ENCODE results near the gene SORCS2.

DNA sequence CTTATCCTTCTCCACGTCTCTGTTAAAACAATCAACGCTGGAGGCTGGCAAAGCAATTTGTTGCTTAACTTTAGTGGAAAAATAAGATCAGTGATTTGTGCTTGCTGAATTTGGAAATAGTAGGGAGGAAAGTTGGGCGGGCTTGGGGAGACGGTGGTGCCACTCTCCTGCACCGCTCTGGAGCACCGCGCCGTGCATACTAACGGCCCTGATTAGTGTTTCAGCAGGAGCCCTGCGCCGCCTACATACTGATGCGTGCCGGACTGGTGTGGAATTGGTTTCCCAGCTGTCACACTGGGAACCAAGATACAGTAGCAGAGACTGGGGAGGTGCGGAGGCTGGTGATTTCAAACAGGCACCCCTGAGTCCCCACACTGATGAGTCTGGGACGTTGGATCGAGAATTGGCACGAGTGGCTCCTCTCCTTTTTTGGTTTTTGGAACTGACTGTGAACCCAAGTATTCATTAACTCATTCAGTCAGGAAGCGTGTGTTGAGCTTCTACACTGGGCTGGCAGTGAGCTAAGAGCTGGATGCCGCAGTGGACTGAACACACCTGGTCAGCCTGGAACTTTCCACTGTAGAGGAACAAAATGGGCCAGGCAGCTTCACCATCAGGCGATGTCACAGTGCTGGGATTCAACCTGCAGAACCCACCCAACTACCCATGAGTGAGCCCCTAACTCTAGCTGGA lies 271.4 kb downstream of the SORCS2 start:
- no peak for TF ChIP-seq TAF1 (IDR thresholded peaks at IDR 0.05; ENCODE audit: borderline replicate concordance, low read depth, low read length)
- TF ChIP-seq PBX3 (IDR thresholded peaks at IDR 0.05), result no peak
- TF ChIP-seq MEF2A (IDR thresholded peaks at IDR 0.05; ENCODE audit: borderline replicate concordance, low read depth), result no peak
- no peak for TF ChIP-seq POLR2AphosphoS5 (IDR thresholded peaks at IDR 0.05; ENCODE audit: low read depth, low read length)
- TF ChIP-seq, protein P1, sequence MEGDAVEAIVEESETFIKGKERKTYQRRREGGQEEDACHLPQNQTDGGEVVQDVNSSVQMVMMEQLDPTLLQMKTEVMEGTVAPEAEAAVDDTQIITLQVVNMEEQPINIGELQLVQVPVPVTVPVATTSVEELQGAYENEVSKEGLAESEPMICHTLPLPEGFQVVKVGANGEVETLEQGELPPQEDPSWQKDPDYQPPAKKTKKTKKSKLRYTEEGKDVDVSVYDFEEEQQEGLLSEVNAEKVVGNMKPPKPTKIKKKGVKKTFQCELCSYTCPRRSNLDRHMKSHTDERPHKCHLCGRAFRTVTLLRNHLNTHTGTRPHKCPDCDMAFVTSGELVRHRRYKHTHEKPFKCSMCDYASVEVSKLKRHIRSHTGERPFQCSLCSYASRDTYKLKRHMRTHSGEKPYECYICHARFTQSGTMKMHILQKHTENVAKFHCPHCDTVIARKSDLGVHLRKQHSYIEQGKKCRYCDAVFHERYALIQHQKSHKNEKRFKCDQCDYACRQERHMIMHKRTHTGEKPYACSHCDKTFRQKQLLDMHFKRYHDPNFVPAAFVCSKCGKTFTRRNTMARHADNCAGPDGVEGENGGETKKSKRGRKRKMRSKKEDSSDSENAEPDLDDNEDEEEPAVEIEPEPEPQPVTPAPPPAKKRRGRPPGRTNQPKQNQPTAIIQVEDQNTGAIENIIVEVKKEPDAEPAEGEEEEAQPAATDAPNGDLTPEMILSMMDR (IDR thresholded peaks at IDR 0.05), result no peak
- TF ChIP-seq SMC3 (IDR thresholded peaks at IDR 0.05; ENCODE audit: low read depth, low read length), result no peak
- TF ChIP-seq, protein P2, sequence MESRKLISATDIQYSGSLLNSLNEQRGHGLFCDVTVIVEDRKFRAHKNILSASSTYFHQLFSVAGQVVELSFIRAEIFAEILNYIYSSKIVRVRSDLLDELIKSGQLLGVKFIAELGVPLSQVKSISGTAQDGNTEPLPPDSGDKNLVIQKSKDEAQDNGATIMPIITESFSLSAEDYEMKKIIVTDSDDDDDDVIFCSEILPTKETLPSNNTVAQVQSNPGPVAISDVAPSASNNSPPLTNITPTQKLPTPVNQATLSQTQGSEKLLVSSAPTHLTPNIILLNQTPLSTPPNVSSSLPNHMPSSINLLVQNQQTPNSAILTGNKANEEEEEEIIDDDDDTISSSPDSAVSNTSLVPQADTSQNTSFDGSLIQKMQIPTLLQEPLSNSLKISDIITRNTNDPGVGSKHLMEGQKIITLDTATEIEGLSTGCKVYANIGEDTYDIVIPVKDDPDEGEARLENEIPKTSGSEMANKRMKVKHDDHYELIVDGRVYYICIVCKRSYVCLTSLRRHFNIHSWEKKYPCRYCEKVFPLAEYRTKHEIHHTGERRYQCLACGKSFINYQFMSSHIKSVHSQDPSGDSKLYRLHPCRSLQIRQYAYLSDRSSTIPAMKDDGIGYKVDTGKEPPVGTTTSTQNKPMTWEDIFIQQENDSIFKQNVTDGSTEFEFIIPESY (IDR thresholded peaks at IDR 0.05; ENCODE audit: borderline replicate concordance, low read depth), result no peak
- no peak for TF ChIP-seq GATA2 (CRISPR knock-in tag; IDR thresholded peaks at IDR 0.05)
- TF ChIP-seq EP300 (IDR thresholded peaks at IDR 0.05; ENCODE audit: borderline replicate concordance in 1 of 2, low read depth in 1 of 2, low read length in 1 of 2), result no peak
- TF ChIP-seq RCOR1 (IDR thresholded peaks at IDR 0.05; ENCODE audit: low read length), result no peak
- TF ChIP-seq MXI1 (IDR thresholded peaks at IDR 0.05; ENCODE audit: low read depth, low read length), result no peak
- no peak for TF ChIP-seq CHD2 (IDR thresholded peaks at IDR 0.05; ENCODE audit: low read length, partially characterized antibody)
- no peak for TF ChIP-seq TCF12 (IDR thresholded peaks at IDR 0.05)

Measured in SK-N-SH (cell line).